Peyer's patch (tissue), 4 donors: Measurements from ENCODE around the gene LIG1.

Experiments
- POLR2A ChIP-seq, 2 donors: fragments of 450-650 bp; IDR thresholded peaks; one replicate each; pipeline ENCODE4 v1.5.1; 2017; ENCODE audit warnings: antibody characterized with exemption in 2 of 2, mild to moderate bottlenecking in 2 of 2, moderate library complexity in 2 of 2
- TF ChIP-seq, protein P1 (sequence below), 6 experiments: fragments of 450-650 bp in 4 of 6; fragments of 200-600 bp in 2 of 6; sonication (generic) in 1 of 6; IDR thresholded peaks; one replicate each; pipeline ENCODE4 v1.5.1; 2017 to 2019; ENCODE audit warnings: antibody characterized with exemption in 6 of 6, mild to moderate bottlenecking in 3 of 6, moderate library complexity in 1 of 6

- TF ChIP-seq, protein P1, sequence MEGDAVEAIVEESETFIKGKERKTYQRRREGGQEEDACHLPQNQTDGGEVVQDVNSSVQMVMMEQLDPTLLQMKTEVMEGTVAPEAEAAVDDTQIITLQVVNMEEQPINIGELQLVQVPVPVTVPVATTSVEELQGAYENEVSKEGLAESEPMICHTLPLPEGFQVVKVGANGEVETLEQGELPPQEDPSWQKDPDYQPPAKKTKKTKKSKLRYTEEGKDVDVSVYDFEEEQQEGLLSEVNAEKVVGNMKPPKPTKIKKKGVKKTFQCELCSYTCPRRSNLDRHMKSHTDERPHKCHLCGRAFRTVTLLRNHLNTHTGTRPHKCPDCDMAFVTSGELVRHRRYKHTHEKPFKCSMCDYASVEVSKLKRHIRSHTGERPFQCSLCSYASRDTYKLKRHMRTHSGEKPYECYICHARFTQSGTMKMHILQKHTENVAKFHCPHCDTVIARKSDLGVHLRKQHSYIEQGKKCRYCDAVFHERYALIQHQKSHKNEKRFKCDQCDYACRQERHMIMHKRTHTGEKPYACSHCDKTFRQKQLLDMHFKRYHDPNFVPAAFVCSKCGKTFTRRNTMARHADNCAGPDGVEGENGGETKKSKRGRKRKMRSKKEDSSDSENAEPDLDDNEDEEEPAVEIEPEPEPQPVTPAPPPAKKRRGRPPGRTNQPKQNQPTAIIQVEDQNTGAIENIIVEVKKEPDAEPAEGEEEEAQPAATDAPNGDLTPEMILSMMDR (IDR thresholded peaks at IDR 0.05), result no peak
- TF ChIP-seq POLR2A (IDR thresholded peaks at IDR 0.05), result no peak
Measured at GRCh38 chr19:48196933-48197665, 27.0 kb upstream of the LIG1 start.
